ENCODE data around the gene CTNNBL1. TPM values are rescaled to one million over a fixed set of nuclear protein-coding genes. Genes with fewer than 3 reads are reported as not detected.

Gene CTNNBL1
- total RNA-seq, 1 donor from 2014 or later = 26.2 TPM

DNA sequence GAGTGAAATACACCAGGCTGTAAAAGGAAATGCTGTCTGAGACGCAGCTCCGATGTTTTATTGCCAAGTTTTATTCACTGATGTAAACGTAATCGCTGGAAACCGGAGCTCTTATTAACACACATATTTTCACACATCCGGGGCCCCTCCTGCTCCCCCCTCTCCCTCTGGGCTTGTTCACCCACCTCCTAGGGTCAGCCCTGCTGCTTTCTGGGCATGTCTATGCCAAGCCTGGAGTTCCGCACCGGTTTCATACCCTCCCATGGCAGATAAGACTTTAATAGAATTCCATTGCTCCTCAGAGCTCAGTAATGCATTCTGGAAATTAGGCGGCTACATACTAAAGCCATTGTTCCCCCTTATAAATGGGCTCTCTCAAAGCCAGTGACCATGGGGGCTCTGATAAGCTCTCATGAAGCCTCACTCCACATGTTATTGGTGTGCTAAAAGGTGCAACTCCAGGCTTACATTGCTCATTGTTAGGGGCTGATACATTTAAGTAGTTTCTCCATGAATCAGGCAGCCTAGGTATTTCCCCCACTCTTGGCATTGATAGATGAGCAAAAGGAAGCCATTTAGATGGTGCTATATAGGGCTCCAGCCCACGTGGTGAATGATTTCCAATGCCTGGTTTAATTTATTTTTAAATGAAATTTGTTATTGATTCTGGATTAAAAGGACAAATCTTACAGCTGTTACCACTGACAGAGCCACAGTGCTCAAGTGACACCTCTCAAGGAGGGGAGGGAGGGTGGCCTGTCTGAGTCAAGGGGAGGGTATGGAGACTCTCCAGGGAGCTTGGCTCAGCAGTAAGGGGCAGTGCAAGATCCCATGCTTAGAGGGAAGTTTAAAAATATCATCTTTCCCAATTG, 204.6 kb downstream of the CTNNBL1 start:
- DNase-seq (ENCODE audit: low spot score) = no peak

DNA sequence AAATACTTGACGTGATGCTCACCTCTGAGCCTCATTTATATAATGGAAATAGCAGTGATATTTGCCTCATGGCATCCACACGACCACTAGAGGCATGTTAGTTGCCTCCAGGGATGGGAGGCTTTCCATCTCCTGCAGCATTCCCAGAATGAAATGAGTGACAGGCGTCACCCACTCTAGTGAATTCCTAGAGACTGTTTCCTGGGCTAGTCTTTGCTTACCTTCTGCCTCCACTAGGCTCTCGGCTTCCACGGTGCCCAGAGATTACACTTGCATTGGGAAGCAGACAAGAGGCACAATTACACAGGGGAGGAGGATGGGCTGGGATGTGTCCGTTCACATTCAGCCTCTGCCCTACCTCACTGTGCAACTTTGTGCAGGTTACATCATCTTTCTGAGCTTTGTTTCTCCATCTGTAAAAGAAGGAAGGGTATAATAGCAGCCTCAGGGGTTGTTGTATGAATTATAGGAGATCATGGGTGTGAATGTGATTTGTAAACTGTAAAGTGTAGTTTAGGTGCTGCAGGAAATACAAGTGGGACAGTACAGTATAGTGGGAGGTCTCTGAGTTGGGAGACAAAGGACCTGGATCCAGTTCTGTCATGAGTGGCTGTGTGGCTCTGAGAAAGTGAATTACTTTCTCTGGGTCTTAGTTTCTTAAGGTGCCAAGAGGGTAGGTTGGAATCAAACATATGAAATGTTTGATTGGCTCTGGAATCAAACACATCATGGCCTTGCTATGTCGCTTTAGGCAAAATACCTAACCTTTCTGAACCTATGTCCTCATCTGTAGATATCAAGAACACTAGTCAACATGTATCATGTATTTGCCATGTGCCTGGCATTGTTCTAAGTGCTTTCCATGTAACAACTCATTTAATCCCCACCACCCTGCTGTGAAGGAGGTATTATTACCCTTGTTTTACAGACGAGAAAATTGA, 205.5 kb downstream of the CTNNBL1 start:
- no peak for DNase-seq (ENCODE audit: low spot score)

DNA sequence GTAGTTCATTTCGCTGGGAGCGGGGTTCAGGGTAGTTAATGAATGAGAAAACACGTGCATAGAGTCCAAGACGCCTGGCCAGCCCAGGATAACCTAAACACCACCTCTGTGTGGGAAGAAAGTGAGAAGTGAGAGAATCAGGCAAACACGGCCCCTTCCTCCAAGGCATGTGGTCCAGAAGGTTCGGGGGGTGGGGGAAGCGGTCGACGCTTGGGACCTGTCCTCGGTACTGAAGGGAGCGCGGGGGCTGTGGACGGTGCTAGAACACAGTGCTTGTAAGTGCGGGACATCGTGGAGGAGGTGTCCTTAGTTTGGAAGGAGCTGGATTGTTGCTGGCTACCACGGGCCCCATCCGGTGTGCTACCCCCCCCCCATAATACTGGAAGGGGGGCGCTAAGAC, 207.4 kb downstream of the CTNNBL1 start:
- no peak for DNase-seq (ENCODE audit: low spot score)

DNA sequence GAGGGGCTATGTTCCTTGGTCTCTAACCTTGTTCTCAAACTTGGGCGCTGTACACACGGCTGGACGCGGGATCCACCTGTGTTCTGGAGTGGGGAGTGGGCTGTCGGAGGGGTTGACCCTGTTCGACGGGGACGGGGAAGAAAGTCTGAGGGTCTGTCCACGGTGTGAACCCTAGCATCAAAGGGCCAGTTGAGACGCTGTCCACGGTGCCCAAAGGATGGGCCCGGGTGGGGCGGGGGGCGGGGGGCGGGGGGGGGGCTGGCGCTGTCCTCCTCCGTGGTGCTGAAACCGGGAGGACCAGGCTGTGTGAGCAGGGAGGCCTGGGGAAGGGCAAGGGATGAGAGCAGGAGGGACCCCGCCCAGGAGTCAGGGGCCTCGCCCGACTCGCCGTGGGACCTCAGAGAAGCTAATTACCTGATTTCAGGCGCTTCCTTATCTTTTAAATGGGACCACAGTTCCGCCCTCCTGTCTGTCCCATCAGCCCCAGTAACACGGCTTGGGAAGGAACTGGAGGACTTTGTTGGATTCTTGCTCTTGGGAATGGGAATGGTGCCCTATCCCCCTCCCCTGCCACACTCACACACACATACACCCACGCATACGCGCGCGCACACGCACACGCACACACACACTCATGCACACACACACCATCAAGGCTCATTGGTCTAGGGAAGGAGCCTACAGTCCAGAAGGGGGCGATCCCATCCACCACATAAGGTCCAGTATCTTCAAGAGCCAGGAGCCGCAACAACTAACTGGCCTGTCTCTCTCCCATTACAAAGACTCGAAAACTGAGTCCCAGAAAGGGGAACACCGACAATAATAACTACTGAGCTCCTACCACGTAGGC, 208.0 kb downstream of the CTNNBL1 start:
- DNase-seq (ENCODE audit: low spot score) = peak; percentile 36

DNA sequence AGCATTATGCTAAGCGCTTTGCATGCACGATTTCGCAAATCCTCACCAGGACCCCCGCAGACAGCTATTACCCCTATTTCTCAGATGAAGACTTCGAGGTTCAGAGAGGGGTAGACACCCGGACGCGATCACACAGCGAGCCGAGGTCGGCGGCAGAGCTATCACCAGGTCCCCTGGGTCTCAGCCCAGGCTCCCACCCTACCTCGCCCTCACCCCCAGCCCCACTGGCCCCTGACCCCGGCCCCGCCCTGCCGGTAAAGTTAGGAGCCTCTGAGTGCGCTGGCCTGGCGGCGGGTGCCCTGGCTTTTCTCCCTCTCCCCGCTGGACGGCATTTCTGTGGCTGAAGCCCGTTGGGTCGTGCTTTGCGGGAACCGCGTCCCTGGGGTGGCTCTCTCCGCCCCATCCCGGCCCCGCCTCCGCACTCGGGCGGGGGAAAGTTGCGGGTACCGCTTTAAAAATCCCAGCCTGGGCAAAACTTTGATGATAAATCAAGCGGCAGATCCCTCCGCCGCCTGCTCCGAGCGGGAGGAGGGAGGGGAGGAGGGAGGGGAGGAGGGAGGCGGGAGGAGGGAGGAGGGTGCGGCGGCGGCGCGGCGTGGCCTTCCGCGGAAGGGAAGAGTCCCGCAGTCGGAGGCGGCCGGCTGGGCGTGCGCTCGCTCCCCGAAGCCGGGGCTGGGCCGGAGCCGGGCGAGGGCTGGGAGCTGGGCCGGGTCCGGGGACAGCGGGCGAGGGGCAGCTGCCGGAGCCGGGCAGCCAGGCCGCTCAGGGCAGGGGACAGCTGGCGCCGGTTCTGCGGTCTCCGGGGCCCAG, 208.9 kb downstream of the CTNNBL1 start, which contains the start of gene VSTM2L:
Gene VSTM2L, plus strand, starts transcription at position 624 of the 810 bp plus-strand sequence. CDS start 224 bp downstream, outside the sequence.
- DNase-seq (ENCODE audit: low spot score) = no peak

DNA sequence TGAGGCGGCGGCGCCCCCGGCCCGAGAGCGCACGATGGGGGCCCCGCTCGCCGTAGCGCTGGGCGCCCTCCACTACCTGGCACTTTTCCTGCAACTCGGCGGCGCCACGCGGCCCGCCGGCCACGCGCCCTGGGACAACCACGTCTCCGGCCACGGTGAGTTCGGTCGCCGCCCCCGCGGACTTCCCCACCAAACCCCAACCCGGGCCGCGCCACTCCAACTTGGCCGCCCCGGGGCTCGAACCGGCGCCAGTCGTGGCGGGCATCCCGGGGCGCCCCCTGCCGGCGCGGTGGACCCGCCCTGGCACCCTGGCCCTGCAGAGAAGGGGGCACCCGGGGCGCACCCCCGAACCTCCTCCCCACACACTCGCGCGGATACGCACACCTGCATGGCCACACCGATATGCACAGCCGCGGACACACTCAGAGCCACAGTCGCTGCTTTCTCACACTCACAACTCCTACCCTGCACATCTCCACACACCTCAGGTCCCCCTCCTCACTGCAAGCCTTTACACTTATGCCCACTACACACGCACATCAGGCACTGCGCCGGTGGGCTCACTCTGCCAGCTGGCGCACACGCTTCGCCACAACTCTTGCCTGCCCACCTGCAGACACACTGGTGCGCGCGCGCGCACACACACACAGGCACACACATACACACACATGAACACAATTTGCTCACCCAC, 209.6 kb downstream of the CTNNBL1 start:
- no peak for DNase-seq (ENCODE audit: low spot score)

DNA sequence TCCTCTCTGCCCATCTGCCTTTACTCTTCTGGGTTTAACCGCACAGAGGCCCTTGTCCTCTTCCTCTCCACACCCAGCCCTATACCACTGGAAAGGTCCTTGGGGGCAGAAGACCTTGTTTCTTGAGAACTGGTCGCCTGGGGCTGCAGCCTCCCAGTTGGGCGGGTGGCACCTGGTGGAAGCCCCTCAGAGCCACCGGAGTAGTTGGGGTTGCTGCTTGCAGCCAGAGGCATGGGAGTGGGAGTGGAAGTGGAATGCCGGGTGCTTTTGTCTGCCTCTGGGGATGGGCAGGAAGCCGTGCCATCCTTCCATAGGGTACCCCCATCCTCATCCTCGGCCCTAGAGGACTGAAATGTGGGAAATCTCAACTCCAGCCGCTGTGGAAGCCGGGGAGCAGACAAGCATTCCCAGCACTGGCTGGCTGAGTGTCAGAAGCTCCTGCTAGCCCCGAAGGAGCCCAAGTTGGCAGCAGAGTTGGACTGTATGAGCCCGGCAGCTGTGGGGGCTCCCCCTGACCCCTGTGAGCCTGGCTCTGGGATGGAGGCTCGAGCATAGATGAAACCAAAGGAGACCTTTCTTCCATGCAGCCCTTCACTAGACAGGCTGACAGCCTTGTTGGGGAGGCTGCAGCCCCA, 210.3 kb downstream of the CTNNBL1 start:
- no peak for DNase-seq (ENCODE audit: low spot score)

DNA sequence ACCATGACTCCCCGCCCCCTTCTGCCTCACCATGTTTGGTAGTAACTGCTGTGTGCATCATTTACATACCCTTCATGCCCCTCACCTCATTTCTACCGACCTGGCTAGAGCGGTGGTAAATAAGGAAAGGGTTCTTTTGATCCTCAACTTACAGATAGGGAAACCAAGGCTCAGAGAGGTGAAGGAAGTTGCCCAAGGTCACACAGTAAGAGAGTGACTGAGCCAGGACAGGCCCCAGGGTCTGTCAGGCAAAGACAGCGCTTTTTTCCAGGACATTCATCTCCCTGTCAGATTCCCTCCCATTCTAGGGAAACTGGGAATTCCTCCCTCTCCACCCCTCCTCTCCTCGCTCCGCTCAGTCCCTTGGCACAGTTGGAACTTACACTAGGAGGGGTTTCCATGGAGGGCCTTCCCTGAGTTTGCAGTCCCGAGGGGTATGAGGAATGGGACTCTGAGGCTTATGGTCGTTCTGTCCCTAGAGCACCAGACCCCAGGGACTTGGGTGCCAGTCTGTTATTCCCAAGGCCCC, 211.1 kb downstream of the CTNNBL1 start:
- DNase-seq (ENCODE audit: low spot score) = no peak

DNA sequence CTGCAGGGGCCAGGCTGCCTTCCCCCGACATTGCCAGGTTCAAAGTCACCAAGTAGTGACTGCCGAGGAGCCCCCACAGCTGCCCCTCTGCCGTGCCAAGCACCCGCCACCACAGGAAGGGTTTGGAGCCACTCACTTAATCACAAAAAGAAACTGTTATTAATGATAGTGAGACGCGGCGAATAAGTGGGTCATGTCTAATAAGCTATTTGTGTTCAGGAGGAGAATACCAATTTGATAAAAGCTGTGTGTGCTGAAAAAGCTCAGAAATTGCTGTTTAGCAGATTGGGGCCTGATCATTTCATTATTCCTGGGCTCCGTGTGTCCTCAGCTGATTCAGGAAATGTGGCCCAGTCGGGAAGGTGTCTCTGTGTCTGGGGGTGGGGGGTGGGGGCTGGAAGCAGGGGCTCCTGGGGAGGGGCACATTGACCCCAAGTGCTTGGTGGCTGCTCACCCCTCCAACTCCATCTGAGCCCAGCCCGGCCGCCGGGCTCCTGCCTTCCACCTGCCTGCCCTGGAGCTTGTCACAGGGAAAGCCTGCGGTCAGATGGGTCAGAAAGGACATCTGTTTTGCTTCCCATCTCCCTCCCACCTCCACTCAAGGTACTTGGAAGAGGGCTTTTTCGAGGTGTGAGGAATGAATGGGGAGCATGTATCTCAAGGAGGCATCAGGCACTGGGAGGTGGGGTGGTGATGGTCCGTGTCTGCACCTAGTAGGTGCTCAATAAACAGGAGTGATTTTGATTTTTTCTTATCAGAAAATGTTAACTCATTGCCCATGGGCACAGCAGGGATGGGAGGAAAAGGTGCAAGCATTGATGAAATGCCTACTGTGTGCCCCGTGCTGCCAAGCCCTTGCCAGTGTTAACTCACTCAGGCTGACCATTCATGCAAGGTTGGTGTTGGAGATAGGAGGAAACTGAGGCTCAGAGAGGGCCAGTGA, 212.1 kb downstream of the CTNNBL1 start:
- DNase-seq (ENCODE audit: low spot score) = no peak

DNA sequence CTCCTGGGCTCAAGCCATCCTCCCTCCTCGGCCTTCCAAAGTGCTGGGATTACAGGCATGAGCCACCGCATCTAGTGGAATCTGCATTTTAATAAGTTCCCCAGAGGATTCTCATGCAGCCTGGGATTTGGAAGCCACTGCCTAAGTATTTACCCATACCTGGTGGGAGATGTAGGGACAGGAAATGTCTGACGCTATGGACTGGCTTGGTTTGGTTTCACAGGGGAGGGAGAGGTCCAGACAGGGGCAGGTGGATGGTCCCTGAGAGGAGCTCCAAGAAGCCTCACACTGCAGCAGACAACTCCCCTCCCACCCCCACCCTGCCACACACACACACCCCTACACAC, 213.5 kb downstream of the CTNNBL1 start:
- DNase-seq (ENCODE audit: low spot score) = no peak

DNA sequence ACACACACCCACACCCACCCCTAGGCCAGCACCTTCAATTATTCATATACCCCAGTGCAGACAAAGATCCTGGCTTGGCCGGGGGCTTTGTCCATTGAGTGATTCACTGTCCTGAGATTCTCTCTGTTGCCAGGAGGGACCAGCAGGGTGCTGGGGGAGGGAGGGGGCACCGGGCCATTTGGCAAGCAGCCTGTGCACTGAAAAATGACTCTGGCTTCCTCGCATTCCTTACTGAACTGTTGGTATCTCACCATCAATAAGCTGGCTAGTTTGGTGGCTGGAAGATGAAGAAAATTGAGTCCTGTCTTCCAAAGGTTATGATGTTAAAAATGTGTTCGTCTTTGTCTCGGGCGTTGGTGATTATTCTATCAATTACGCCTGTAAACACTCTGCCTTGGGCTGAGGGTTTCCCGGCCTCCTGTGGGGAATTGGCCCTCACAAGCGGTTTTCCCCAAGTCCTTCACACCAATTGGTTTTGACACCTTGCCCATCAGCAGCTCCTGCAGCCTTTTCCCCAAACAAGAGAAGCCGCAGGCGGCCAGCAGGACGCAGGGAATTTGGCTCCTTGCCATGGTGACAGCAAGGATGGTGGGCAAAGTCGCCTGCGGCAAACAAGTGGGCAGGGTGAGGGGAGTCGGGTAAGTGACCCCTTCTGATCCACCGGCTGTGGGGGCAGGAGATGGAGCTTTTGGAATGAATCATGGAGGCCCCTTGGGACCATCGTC, 214.0 kb downstream of the CTNNBL1 start:
- no peak for DNase-seq (ENCODE audit: low spot score)

DNA sequence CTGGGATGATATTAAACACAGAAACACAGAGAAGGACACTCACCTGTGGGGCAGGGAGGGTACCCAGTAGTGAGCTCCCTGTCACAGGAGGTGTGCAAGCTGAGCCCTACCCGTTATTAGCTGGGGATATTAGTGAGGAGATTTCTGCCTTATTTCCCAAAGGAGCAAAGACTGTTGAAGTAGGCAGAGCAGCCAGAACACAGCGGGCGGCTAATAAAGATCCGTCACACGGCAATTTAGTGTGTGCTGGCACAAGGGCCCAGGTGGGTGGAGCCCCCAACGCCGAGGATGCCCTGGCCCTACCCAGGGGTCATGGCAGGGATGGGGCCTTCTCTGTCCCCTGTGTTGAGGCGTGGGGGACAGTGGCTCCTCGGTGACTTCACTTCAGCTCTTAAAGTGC, 217.4 kb downstream of the CTNNBL1 start:
- DNase-seq (ENCODE audit: low spot score) = no peak

DNA sequence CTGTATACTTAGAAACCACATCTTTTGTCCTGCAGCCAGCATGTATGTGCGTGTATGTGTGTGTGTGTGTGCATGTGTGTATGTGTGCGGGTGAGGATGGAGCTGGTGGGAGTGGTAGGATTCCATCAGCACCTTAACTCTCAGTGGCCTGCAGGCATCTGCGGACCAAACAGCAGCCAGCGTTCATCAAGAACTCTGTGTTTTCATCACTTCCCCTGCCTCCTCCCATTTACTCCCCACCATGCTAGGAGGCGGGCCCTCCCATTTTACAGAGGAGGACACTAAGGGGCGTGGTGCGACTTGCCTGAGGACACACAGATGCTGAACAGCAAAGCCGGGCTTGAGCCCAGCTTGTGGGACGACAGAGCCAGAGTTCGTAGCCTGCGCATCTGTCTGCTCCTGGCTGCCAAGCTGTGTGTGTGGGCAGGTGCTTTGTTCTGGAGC, 218.0 kb downstream of the CTNNBL1 start:
- peak; percentile 84 for DNase-seq (ENCODE audit: low spot score)

DNA sequence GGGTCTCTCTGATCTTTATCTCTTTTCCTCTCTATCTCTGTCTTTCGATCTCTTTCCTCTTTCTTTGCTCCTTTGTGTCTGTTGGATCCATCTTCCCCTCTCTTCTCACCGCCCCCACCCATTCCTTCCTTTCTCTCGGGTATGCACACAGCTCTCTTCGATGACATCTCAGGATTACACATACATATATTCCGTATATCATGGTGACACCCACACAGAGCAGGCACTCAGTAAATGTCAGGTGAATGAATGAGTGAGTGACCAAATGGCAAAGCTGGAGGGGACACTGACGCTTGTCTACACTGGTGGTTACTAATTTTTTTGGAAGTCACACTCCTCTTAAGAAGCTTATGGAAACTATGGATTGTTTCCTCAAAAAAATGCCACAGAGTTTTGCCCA, 219.0 kb downstream of the CTNNBL1 start:
- no peak for DNase-seq (ENCODE audit: low spot score)

DNA sequence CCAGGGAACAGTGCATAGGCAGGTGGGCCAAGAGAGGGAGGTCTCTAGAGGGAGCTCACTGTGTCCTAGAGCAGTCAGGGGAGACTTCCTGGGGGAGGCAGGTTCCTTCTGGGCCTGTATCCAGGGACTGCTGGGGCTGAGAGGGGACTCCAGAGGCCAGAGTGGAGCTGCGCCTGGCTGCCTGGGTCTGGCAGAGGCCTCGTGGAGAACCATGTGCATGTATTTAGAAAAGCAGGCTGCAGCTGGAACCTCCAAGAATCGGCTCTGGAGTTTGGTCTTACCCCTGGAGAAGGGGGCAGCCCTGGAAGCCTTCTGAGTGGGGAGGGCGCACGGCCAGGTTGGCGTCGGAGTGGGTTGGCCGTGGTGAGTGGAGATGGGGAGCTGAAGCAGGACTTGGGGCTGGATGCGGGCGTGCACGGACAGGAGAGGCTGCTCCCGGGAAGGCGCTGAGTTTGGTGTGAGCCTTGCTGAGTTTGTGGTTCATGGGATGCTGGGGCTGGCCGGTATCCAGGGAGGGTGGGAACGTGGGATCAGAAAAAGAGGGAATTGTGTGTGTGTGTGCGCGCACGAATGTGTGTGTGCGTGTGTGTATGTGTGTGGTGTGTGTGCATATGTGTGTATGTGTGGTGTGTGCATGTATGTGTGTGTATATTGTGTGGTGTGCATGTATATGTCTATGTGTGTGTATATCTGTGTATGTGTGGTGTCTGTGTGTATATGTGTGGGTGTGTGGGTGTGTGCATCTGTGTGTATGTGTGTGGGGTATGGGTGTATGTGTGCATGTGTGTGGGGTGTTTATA, 219.9 kb downstream of the CTNNBL1 start:
- no peak for DNase-seq (ENCODE audit: low spot score)

DNA sequence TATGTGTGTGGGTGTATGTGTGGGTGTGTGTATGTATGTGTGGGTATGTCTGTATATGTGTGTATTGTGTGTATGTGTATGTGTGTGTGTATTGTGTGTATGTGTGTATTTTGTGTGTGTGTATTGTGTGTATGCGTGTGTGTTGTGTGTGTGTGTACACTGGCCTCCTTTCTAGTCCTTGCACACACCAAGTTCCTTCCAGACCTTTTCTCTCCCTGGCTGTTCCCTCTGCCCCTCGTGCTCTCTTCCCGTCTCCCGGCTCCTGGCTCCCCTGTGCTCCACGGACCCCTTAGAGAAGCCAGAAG, 220.5 kb downstream of the CTNNBL1 start:
- no peak for DNase-seq (ENCODE audit: low spot score)

Data from umbilical cord (tissue), 2 donors.